HepG2 (cell line): Measurements from ENCODE around the gene SNX9. TPM values are rescaled to one million over a fixed set of nuclear protein-coding genes. Genes with fewer than 3 reads are reported as not detected.

Experiments
- AGO1 ChIP-seq: fragments of 200-400 bp; formaldehyde crosslinking; IDR thresholded peaks from 2 replicates; pipeline ENCODE4 v1.6.1; 2017; ENCODE audit warnings: mild to moderate bottlenecking, low read depth, low read length, moderate library complexity; ENCODE audit not compliant: poor library complexity, severe bottlenecking
- NFE2 ChIP-seq: sonication (generic); formaldehyde crosslinking; IDR thresholded peaks from 2 replicates; pipeline ENCODE4 v1.4.0; 2020; ENCODE audit warnings: missing genetic modification reagents
- PCBP1 ChIP-seq: fragments of 200-400 bp; formaldehyde crosslinking; IDR thresholded peaks from 2 replicates; pipeline ENCODE4 v1.6.1; 2017; ENCODE audit warnings: mild to moderate bottlenecking, low read depth, low read length, borderline replicate concordance
- POLR2A ChIP-seq, 2 experiments: IDR thresholded peaks; 2 replicates each; pipeline ENCODE4 v1.6.1; 2011; ENCODE audit warnings: low read depth in 2 of 2, low read length in 2 of 2, mild to moderate bottlenecking in 1 of 2, moderate library complexity in 1 of 2; ENCODE audit not compliant: insufficient read depth in 1 of 2
- RARA ChIP-seq: IDR thresholded peaks from 2 replicates; pipeline ENCODE4 v1.6.1; 2016; ENCODE audit warnings: missing genetic modification reagents, missing compliant biosample characterization
- SKI ChIP-seq: fragments of 450-650 bp; IDR thresholded peaks from one replicate; pipeline ENCODE4 v1.6.1; 2018; ENCODE audit warnings: mild to moderate bottlenecking; ENCODE audit not compliant: partially characterized antibody
- SMAD3 ChIP-seq: sonication (generic); formaldehyde crosslinking; IDR thresholded peaks from 2 replicates; pipeline ENCODE4 v1.4.0; 2020; ENCODE audit warnings: missing genetic modification reagents
- WIZ ChIP-seq: sonication (generic); formaldehyde crosslinking; IDR thresholded peaks from 2 replicates; pipeline ENCODE4 v1.5.1; 2020; ENCODE audit warnings: mild to moderate bottlenecking, missing genetic modification reagents
- ZMYM2 ChIP-seq: sonication (generic); formaldehyde crosslinking; IDR thresholded peaks from 2 replicates; pipeline ENCODE4 v1.8.0; 2022; ENCODE audit warnings: mild to moderate bottlenecking, missing genetic modification reagents
- ZMYM3 ChIP-seq: sonication (generic); formaldehyde crosslinking; IDR thresholded peaks from 2 replicates; pipeline ENCODE4 v1.5.1; 2020; ENCODE audit warnings: mild to moderate bottlenecking, missing genetic modification reagents
- ZNF17 ChIP-seq: sonication (generic); formaldehyde crosslinking; IDR thresholded peaks from 2 replicates; pipeline ENCODE4 v1.5.0; 2020; ENCODE audit warnings: mild to moderate bottlenecking, missing genetic modification reagents
- ZNF282 ChIP-seq: fragments of 450-650 bp; IDR thresholded peaks from 2 replicates; pipeline ENCODE4 v1.6.1; 2018; ENCODE audit not compliant: partially characterized antibody
- ZNF317 ChIP-seq: sonication (generic); formaldehyde crosslinking; IDR thresholded peaks from 2 replicates; pipeline ENCODE4 v1.5.0; 2020; ENCODE audit warnings: mild to moderate bottlenecking, missing genetic modification reagents
- ZNF569 ChIP-seq: sonication (generic); formaldehyde crosslinking; IDR thresholded peaks from 2 replicates; pipeline ENCODE4 v1.5.0; 2020; ENCODE audit warnings: mild to moderate bottlenecking, missing genetic modification reagents, moderate library complexity, borderline replicate concordance
- ZNF672 ChIP-seq: sonication (generic); formaldehyde crosslinking; IDR thresholded peaks from 2 replicates; pipeline ENCODE4 v1.8.1; 2022; ENCODE audit warnings: missing genetic modification reagents
- polyA plus RNA-seq, 8 experiments: library from polyadenylated mRNA; depleted of rRNA in 3 of 8; stranded (reverse) in 7 of 8; unstranded in 1 of 8; fragments of >200 nt; fragmentation: Illumina TruSeq in 4 of 8; extraction: Trizol in 4 of 8; gene quantifications; 2 replicates each; pipeline versions ENCODE4 v1.2.1 to v1.2.3, GENCODE V29; 2011 to 2016; ENCODE audit warnings: low read depth in 4 of 8, missing spikeins in 1 of 8, mixed read lengths in 1 of 8; ENCODE audit not compliant: insufficient read depth in 1 of 8
- total RNA-seq, 5 experiments: library from RNA; depleted of rRNA; stranded (reverse); fragments of >200 nt; fragmentation: Illumina TruSeq; extraction: Trizol; gene quantifications; 2 replicates each; pipeline ENCODE4 v1.2.3, GENCODE V29; 2016; ENCODE audit warnings: low read depth in 1 of 5
- TF ChIP-seq, protein P1 (sequence below): sonication (generic); formaldehyde crosslinking; IDR thresholded peaks from 2 replicates; pipeline ENCODE4 v1.4.0; 2020; ENCODE audit warnings: missing genetic modification reagents, borderline replicate concordance
- TF ChIP-seq, protein P2 (sequence below): sonication (generic); formaldehyde crosslinking; IDR thresholded peaks from 2 replicates; pipeline ENCODE4 v1.8.1; 2023; ENCODE audit warnings: mild to moderate bottlenecking, missing genetic modification reagents, borderline replicate concordance
- TF ChIP-seq, protein P3 (sequence below): sonication (generic); formaldehyde crosslinking; IDR thresholded peaks from 2 replicates; pipeline ENCODE4 v1.5.0; 2020; ENCODE audit warnings: mild to moderate bottlenecking, missing genetic modification reagents
- TF ChIP-seq, protein P4 (sequence below): sonication (generic); formaldehyde crosslinking; IDR thresholded peaks from 2 replicates; pipeline ENCODE4 v1.4.0; 2020; ENCODE audit warnings: missing genetic modification reagents, borderline replicate concordance
- TF ChIP-seq, protein P5 (sequence below): IDR thresholded peaks from 2 replicates; pipeline ENCODE4 v1.6.1; 2016

Gene SNX9
- total and polyA plus RNA-seq, 2 of the 13 experiments (the other 11 are each of a cell fraction or from before 2014, with no cell fraction given): 21.9 to 36.0 TPM

DNA sequence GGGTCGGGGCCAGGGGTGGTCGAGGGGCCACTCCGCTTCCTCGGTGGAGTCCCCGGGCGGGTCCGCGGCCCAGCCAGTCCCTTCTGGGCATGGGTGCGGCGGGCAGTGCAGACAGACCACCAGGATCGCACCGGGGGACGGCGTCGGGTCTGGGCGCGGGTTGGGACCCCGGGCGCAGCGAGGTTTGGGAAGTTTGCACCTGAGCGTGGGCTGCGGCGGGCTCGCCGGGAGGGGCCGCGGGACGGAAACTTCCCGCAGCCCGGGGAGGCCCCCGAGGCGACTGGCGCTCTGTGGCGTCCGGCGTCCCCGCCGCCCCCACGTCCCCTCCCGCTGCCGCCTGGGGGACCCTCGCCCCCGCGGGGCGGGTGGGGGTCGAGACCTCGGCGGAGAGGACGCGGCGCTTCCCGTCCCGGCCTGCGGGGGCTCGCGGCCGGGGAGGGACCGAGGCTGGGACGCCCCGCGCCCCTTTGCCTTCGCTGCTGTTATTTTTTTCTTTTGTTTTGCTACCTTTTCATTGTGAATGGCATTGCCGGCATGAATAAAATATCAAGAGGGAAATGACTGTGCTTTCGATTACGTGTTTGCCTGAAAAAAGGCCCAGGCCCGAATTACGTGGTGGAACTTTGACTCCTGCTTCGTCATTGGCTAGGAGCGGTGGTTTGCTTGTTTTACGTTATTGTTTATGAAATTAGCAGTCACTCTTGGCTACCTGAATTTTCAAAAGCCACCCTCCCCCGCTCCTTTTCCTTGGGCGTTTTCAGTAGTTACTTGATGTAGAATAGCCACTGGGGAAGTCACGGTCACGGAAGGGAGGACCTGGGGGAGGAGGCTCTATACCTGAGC lies 703 bp downstream of the SNX9 start (continued):
- TF ChIP-seq, protein P1, sequence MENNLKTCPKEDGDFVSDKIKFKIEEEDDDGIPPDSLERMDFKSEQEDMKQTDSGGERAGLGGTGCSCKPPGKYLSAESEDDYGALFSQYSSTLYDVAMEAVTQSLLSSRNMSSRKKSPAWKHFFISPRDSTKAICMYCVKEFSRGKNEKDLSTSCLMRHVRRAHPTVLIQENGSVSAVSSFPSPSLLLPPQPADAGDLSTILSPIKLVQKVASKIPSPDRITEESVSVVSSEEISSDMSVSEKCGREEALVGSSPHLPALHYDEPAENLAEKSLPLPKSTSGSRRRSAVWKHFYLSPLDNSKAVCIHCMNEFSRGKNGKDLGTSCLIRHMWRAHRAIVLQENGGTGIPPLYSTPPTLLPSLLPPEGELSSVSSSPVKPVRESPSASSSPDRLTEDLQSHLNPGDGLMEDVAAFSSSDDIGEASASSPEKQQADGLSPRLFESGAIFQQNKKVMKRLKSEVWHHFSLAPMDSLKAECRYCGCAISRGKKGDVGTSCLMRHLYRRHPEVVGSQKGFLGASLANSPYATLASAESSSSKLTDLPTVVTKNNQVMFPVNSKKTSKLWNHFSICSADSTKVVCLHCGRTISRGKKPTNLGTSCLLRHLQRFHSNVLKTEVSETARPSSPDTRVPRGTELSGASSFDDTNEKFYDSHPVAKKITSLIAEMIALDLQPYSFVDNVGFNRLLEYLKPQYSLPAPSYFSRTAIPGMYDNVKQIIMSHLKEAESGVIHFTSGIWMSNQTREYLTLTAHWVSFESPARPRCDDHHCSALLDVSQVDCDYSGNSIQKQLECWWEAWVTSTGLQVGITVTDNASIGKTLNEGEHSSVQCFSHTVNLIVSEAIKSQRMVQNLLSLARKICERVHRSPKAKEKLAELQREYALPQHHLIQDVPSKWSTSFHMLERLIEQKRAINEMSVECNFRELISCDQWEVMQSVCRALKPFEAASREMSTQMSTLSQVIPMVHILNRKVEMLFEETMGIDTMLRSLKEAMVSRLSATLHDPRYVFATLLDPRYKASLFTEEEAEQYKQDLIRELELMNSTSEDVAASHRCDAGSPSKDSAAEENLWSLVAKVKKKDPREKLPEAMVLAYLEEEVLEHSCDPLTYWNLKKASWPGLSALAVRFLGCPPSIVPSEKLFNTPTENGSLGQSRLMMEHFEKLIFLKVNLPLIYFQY (CRISPR knock-in tag): no peak
- TF ChIP-seq ZNF17 (CRISPR knock-in tag) (no peak), WIZ (no peak), ZMYM2 (CRISPR knock-in tag) (no peak), AGO1 (no peak), PCBP1 (no peak), ZMYM3 (CRISPR knock-in tag) (no peak), POLR2A (IDR thresholded peaks at IDR 0.05; ENCODE audit: insufficient read depth in 1 of 2, low read depth in 2 of 2, low read length in 2 of 2) (peak in 1 of 2 experiments; percentile 37; a peak in 1 of 4 replicates), ZNF282 (no peak), ZNF672 (CRISPR knock-in tag) (no peak), RARA (no peak), NFE2 (CRISPR knock-in tag) (no peak), SMAD3 (CRISPR knock-in tag) (no peak), ZNF569 (CRISPR knock-in tag) (no peak), SKI (no peak), ZNF317 (CRISPR knock-in tag) (no peak)
- TF ChIP-seq, protein P2, sequence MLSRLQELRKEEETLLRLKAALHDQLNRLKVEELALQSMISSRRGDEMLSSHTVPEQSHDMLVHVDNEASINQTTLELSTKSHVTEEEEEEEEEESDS: no peak
- TF ChIP-seq, protein P3, sequence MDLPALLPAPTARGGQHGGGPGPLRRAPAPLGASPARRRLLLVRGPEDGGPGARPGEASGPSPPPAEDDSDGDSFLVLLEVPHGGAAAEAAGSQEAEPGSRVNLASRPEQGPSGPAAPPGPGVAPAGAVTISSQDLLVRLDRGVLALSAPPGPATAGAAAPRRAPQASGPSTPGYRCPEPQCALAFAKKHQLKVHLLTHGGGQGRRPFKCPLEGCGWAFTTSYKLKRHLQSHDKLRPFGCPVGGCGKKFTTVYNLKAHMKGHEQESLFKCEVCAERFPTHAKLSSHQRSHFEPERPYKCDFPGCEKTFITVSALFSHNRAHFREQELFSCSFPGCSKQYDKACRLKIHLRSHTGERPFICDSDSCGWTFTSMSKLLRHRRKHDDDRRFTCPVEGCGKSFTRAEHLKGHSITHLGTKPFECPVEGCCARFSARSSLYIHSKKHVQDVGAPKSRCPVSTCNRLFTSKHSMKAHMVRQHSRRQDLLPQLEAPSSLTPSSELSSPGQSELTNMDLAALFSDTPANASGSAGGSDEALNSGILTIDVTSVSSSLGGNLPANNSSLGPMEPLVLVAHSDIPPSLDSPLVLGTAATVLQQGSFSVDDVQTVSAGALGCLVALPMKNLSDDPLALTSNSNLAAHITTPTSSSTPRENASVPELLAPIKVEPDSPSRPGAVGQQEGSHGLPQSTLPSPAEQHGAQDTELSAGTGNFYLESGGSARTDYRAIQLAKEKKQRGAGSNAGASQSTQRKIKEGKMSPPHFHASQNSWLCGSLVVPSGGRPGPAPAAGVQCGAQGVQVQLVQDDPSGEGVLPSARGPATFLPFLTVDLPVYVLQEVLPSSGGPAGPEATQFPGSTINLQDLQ (CRISPR knock-in tag): peak; percentile 84
- TF ChIP-seq, protein P4, sequence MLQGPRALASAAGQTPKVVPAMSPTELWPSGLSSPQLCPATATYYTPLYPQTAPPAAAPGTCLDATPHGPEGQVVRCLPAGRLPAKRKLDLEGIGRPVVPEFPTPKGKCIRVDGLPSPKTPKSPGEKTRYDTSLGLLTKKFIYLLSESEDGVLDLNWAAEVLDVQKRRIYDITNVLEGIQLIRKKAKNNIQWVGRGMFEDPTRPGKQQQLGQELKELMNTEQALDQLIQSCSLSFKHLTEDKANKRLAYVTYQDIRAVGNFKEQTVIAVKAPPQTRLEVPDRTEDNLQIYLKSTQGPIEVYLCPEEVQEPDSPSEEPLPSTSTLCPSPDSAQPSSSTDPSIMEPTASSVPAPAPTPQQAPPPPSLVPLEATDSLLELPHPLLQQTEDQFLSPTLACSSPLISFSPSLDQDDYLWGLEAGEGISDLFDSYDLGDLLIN (CRISPR knock-in tag): no peak
- TF ChIP-seq, protein P5, sequence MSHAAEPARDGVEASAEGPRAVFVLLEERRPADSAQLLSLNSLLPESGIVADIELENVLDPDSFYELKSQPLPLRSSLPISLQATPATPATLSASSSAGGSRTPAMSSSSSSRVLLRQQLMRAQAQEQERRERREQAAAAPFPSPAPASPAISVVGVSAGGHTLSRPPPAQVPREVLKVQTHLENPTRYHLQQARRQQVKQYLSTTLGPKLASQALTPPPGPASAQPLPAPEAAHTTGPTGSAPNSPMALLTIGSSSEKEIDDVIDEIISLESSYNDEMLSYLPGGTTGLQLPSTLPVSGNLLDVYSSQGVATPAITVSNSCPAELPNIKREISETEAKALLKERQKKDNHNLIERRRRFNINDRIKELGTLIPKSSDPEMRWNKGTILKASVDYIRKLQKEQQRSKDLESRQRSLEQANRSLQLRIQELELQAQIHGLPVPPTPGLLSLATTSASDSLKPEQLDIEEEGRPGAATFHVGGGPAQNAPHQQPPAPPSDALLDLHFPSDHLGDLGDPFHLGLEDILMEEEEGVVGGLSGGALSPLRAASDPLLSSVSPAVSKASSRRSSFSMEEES (CRISPR knock-in tag): no peak
